ENCODE results near the gene SLC29A4. TPM values are rescaled to one million over a fixed set of nuclear protein-coding genes. Genes with fewer than 3 reads are reported as not detected.

The SLC29A4 gene
- total and polyA plus RNA-seq, 2 of the 13 experiments (the other 11 are each of a cell fraction or from before 2014, with no cell fraction given) = 29.7 to 31.7 TPM

DNA sequence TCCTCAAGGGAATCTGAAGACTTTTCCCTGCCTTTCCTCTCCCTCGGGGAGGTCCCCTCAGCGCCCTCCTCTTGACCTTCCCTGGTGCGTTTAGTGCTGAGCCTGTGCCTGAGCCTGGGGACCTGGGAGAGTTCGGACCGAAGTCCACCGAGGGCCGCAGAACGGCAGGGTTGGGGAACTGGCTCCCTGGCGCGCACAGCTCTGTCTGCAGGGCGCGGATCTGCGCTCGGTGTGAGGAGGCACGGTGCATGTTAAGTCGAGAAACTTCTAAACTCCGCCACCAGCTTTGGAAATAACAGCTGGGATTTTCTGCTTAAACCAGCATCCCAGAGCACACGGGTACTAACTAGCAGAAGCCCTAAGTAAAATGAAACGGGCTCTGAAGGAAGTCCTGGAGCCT, 44.2 kb upstream of the SLC29A4 start (continued):
- TF ChIP-seq, protein P1, sequence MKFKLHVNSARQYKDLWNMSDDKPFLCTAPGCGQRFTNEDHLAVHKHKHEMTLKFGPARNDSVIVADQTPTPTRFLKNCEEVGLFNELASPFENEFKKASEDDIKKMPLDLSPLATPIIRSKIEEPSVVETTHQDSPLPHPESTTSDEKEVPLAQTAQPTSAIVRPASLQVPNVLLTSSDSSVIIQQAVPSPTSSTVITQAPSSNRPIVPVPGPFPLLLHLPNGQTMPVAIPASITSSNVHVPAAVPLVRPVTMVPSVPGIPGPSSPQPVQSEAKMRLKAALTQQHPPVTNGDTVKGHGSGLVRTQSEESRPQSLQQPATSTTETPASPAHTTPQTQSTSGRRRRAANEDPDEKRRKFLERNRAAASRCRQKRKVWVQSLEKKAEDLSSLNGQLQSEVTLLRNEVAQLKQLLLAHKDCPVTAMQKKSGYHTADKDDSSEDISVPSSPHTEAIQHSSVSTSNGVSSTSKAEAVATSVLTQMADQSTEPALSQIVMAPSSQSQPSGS (CRISPR knock-in tag; IDR thresholded peaks at IDR 0.05) = no peak
- TF ChIP-seq ZSCAN5A (CRISPR knock-in tag; IDR thresholded peaks at IDR 0.05; ENCODE audit: borderline replicate concordance) (no peak), FOXK2 (IDR thresholded peaks at IDR 0.05) (no peak), KDM1A (CRISPR knock-in tag; IDR thresholded peaks at IDR 0.05) (no peak), TCF12 (IDR thresholded peaks at IDR 0.05) (no peak), TCF12 (CRISPR knock-in tag; IDR thresholded peaks at IDR 0.05) (no peak), AFF4 (CRISPR knock-in tag; IDR thresholded peaks at IDR 0.05) (no peak), LRRFIP1 (CRISPR knock-in tag; conservative IDR thresholded peaks at IDR 0.05) (no peak), ZNF44 (CRISPR knock-in tag; IDR thresholded peaks at IDR 0.05) (no peak), MXI1 (IDR thresholded peaks at IDR 0.05; ENCODE audit: borderline replicate concordance, low read depth, low read length) (no peak), CBFB (CRISPR knock-in tag; IDR thresholded peaks at IDR 0.05) (no peak), ZSCAN12 (CRISPR knock-in tag; IDR thresholded peaks at IDR 0.05) (no peak), NFE2 (CRISPR knock-in tag; IDR thresholded peaks at IDR 0.05) (no peak), JUND (CRISPR knock-in tag; IDR thresholded peaks at IDR 0.05) (no peak), HIVEP1 (CRISPR knock-in tag; IDR thresholded peaks at IDR 0.05) (no peak), SP140L (CRISPR knock-in tag; IDR thresholded peaks at IDR 0.05; ENCODE audit: borderline replicate concordance) (no peak)
